SKM-1 (cell line): ENCODE data around the gene ANKRD17.

ENCODE experiments used
- DNase-seq: peaks from one replicate; lab custom pipeline; 2025; ENCODE audit not compliant: unreplicated experiment; lab: John Stamatoyannopoulos, UW

Gene ANKRD17

DNA sequence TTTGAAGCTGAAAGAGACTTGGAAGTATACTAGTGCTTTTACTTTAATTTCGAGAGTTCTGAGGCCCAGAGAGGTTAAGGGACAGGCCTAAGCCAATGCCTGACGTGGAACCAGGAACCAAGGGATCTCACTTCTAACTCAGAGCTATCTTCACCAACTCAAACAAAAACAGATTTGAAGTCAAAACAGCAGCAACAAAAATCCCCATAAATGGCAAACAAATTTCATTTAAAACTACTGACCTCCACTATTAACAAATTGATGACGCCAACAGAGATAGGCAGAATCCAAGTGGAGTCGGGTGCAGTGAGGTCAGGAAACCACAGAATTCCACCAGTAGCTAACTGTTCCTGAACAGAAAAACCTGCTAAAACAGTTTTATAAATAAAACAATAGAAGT is 194.1 kb downstream of the ANKRD17 start:
- no peak for DNase-seq

DNA sequence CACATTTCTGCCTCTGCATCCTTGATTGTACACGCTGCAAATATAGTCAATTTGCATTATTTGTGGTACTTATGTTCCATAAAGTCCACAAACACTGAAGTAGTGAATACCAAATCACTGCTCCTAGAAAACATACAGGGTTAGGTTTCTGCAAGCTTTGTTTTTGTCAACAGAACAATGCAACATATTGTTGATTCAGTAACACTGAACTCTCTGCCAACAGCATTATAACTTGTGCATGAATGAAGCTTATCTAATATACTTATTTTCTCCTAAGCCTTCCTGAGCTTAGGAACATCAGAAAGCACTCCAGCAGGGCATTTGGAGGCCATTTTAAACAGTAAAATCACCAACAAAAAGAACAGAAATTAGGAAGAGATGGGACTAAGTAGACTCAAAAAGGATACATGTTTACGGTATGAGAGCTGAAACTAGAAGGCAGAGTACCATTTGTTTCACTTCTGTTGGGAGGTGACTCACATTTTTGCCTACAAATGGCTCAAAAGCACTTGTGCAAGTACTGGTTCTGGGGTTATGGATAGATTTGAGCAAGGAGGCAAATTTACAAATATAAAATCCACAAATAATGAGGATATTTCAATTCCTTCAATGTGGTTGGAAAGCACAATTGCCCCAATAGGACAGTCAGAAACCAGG is 203.2 kb downstream of the ANKRD17 start:
- DNase-seq, result no peak

DNA sequence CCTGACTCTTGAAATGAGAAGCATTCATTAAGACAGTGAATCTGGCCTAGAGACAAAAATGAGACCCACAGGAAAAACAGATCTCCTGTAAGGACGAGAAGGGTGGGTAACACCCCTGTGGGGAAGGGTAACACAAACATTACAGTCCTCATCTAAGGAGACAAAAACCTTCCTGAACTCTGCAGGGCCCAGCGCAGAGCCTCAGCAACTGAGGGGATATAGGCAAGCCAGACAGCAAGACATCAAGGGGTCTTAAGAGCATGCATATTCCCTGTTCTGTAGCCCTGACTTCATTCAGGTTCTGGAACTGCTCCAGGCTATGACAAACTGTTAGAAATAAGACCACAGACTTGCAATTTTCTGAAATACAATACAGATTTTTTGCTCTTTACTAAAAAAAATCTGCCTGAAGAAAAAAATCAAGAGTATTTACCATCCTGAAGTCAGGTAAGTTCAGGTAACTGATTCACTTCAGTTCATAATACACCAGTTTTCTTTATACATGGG is 204.6 kb downstream of the ANKRD17 start:
- DNase-seq, result no peak

DNA sequence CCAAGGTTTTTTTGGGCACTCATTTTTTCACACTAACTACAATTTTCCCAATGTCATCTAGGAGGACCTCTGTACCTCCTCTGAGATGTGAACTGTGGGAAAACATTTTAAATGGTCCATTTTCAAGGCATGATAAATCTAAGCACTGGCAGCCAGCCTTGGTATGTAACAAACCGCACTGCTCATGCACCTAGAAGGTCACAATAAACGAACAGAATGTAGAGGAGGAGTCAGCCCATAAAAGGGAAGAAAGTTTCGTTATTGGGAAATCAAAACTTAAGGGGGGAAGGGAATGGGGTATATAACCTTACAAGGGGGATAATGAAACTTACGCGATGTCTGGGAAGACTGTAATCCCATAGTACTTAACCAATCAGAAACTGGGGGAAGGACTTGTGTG is 205.5 kb downstream of the ANKRD17 start:
- DNase-seq, result no peak

DNA sequence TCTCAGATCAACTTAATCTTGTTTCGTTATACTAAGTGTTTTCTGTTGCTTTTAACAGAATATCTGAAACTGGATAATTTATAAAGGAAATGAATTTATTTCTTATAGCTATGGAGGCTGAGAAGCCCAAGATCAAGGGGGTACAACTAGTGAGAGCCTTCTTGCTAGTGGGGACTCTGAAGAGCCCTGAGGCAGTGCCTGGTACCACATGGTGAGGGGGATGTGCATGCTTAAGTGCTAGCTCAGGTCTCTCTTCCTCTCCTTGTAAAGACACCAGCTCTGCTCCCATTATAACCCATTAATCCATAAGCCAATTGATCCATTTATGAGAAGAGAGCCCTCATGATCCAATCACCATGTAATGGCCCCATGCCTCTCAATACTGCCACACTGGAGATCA is 207.0 kb downstream of the ANKRD17 start:
- DNase-seq, result no peak

DNA sequence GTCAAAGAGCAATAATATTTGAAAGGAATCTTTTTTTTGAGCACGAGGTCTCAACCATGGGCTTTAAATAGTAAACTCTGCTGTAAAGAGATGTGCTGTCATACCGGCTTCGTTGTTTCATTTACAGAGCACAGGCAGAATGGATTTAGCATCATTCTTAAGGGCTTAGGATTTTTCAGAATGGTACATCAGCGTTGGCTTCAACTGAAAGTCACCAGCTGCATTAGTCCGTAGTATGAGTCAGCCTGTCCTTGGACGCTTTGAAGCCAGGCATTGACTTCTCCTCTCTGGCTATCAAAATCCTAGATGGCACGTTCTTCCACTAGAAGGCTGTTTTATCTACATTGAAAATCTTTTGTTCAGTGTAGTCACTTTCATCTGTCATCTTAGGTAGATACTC is 212.7 kb downstream of the ANKRD17 start:
- DNase-seq, result no peak

DNA sequence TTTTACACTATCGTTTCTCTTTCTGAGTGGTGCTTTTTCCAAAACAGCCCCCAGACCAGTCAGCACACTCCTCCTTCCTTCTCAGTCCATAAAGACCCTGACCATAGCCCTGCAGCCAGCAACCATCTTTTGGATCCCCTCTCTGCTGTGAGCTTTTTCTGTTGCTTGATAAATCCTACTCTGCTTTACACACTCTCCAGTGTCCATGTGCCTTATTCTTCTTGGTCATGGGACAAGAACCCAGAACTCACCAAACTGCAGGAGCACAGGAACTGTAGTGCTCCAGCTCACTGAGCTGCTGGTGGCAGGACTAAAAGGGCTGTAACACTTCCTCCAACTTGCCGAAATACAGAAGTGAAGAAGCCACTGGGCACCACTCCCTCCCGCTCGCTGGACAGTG is 221.5 kb downstream of the ANKRD17 start:
- DNase-seq, result no peak

DNA sequence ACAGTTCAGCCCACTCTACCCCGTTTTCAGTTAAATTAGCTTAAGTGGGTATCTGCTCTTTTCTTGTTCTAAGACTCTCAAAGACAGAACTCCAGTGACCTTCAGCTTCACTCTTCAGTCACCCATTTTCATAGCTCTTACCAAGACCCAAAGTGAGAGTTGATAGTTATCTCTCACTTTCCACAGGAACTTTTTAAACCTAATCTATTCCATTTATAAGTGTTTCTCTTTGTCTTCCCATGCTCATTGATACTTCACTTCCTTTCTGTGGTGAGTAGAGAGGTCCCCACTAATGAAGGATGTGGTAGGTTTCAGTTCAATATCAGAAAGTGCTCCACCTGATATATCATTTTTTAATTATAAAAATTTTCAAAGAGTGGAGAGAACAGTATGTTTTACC is 222.5 kb downstream of the ANKRD17 start:
- DNase-seq, result no peak

DNA sequence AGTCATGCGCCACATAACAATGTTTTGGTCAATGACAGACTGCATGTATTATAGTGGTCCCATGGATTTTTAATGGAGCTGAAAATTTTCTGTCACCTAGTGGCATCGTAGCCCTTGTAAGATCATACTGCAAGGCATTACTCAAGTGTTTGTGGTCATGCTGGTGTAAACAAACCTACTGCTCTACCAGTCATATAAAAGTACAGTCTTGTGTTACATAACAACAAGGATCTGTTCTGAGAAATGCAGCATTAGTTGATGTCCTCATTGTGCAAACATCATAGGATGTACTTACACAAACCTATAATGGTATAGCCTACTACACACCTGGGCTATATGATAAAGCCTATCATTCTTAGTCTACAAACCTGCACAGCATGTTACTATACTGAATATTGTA is 223.7 kb downstream of the ANKRD17 start:
- DNase-seq, result no peak

DNA sequence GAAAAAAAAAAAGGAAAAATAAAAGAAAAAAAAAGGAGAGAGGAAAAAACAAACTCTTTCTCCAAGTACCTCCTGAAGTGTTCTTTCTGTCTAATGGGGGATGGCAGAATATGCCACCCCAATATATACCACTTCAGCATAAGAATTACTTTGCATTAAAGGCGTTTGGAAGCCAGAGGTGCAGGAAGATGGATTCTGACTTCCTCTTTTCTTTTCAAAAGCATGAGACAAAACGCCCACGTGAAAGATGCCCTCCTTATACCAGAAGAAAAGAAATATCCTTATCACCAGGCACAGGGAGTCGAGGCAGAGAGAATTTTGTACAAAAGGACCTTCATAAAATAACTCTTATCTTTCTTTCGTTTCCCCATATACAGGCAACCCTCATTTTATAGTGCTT is 230.0 kb downstream of the ANKRD17 start:
- no peak for DNase-seq
